Measurements from ENCODE around the gene RBM28.

RBM28 gene

DNA sequence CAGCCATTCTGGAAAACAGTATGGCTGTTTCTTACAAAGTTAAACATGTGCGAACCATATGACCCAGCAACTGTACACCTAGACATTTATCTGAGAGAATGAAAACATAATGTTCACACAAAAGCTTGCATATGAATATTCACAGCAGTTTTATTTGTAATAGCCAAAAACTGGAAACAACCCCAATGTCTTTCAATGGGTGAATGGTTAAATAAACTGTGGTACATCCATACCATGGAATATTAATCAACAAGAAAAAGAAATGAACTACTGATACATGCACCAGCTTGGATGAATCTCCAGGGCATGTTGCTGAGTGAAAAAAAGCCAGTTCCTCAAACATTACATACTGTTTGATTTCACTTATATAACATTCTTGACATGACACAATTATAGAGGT is 65.3 kb downstream of the RBM28 start:
- DNase-seq = no peak

GRCh38 chr7:128275681-128276080 is 68.0 kb downstream of the RBM28 start:
- DNase-seq = no peak

- no peak for DNase-seq
These were observed 68.7 kb downstream of the RBM28 start for GRCh38 chr7:128274884-128275603.

DNA sequence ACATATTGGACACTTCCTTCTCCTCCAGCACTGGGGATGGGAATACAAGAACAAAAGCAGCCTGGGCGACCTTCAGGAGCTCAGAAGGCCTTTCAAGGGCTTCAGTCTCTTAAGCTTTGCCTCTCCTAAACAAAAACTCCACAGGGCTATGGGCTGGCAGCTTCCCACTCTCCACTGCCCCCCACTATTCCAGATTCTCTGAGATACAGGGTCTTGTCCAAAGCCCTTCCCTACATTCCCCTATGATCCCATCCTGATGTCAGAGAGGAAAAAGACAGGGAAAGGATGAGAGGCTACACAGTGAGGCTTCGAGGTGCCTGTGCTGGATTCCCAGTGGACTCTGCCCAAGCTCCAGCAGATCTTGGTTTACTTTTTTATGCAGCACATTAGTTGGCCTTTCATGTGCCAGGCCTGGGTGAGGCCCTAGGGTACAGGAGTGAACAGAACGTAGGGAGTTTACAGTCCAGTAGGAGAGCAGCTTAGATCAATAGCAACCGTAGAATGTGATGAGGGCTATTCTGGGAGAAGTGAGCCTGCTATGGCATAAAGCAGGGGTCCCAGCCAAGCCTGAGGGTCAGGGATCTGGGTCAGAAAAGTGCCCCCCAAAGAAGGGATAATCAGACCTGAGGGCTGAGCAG is 69.3 kb downstream of the RBM28 start:
- no peak for DNase-seq

DNA sequence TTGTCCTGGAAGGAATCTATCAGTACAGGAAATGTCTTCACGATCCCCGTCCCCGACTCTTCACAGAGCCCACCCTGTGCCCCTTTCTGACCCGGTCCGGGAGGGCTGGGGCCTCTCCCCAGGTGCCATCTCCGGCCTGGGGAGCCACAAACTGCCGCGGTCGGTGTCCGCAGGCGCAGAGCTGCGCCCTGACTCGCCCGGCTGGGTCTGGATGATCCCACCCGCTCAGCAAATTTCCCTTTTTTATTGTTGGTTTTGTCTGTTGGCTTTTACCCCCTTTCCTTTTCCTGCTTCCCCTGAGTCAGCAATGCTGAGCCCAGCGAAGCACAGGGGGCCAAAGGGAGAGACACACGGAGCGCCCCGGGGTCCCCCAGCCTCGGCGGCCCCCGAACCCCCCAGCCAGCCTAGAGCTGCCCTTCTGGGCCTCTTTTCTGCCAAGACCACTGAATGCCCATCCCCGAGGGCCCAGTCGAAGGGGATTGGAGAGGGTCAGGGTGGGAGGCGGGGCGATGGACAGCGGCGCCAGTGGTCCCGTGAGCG is 71.7 kb downstream of the RBM28 start:
- no peak for DNase-seq

DNA sequence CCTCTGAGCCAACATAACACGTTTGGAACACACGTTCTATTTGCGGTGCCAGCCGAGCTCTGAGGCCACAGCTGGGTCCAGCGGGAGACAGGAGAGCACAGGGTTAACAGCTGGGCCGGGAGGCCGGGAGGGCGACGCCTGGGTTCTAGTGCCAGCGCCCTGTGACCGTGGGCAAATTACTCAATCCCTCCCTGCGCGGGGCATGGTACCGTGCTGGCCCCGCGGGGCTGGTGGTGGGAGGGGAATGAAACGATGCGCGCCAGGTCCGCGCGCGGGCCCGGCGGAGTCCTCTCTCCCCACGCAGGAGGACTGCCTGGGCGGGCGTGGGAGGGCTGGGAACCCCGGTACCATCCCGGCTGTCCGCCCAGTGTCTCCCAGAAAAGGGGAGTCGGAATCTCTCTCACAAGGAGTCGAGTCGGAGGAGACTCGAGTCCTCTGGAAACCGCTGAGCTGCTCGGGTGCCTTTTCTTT is 72.2 kb downstream of the RBM28 start:
- DNase-seq = no peak

DNA sequence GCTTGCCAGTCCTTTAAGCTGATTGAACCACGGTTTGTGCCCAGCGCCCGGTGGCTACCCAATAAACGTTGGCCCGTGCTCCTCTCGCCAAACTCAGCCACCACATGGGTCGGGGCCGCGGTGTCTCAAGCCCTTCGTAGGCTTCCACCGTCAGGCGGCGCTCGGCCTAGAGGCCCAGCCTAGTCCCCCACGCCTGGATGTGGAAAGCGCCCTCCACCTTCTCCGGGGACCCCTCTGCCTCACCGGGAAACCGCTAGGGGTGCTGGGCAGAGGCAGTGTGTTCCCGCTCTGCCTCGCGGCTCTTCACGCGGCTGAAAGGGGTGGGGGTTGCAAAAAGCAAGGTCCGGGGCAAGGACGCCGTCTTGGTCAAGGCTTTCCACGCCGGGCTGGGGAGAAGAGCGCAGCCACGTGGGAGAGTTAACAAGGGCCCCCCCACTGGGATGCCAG is 72.9 kb downstream of the RBM28 start:
- DNase-seq = no peak

DNA sequence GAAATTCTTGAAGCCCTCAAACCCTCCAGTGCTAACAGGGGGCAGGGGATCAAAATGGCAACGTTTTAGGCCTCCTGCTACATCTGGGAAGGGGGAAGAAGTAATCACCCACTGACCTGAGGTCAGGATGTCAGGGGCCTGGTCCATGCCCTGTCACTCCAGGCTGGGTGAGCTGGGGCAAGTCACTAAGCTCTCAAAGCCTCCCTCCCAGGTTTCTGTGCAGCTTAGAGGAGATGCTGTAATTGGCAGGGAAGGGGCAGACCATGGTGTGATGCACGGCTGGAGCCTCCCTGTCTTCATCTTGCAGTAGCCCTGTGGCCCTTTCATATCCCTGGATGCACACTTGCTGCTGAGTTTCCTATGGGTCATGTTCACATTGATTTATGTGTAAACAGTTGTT is 75.5 kb downstream of the RBM28 start:
- no peak for DNase-seq

DNA sequence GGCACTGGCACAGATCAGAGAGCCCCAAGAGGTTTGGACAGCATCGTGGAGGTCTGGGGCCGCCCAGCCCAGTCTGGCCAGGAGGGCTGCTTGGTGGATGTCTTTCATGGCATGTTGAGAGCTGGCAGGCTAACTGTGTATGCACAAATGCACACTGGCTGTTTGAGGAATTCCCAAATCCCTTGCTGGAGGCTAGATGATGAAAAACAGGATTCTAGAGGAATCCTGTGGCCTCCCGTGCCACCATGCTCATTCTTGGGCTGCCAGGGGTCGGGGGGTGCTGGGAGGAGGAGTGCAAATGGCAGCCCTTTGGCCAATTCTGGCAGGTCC is 76.1 kb downstream of the RBM28 start:
- no peak for DNase-seq

GRCh38 chr7:128266883-128267594 is 76.7 kb downstream of the RBM28 start:
- DNase-seq = no peak

DNA sequence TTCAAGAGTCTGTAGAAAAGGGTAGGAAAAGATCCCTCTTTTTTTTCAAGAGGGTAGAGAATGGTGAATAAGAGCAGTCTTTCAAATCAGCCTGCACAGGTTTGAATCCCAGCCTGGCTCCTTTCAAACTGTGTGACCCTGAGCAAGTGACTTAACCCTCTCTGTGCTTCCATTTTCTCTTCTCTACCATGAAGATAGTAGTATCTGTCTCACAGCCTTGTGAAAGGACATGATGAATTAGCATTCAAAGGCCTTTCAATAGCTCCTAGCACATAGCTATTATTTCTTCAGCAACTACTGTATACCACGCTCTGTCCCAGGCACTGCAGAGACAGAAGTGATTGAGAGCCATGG is 77.2 kb downstream of the RBM28 start:
- DNase-seq = no peak

GRCh38 chr7:128265906-128266300 is 77.8 kb downstream of the RBM28 start:
- DNase-seq = no peak

DNA sequence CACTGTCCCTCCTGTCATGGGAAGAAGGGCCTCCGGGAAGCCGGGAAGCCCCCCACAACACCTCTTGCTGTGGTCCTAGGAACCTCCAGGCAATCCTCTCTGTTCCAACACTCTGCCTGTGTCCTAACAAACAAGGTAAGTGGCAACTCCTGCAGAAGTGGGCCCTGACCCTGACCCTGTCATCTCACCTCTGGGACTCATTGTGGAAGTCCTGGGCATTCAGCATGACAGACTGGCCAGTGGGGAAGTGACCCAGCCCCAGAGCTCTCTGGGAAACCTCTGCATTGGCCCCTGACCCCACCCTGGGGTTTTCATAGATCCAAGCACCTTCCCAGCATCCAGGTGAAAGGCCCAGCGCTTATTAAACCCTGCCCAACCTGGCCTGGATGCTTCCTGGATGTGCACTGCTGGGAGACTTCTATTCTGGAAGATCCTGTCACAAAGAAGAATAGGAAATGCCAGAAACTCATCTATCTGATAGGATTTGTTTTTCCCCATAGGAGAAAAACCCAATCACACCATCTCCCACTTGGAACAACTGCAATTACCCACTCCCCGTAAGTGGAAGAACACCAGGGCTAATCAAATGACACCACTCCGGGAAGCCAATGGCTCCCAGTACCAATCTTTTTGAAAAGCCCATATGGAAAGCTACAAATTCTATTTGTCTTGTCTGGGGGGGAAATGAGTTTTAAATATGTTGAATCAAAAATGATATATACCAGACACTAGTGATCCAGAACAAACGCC is 78.4 kb downstream of the RBM28 start:
- no peak for DNase-seq

DNA sequence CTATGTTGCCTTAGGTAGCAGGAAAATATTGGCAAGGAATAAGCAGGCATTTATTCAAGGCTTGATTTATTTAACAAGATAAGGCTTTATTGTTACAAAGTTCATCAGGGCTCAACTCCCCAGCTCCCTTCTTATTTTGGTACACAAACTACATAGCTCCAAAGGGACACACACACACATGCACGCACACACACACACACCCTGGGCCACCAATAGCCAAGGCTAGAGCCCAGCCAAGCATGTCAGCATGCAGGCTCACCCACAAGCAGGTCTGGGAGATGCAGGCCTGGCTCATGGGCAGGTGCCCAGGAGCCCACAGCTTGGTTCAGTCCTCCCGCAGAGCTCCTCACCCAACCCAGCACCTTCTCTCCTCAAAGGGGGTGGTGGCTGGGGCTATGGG is 79.2 kb downstream of the RBM28 start:
- DNase-seq = no peak

GRCh38 chr7:128263420-128263819 is 80.3 kb downstream of the RBM28 start:
- DNase-seq = no peak

DNA sequence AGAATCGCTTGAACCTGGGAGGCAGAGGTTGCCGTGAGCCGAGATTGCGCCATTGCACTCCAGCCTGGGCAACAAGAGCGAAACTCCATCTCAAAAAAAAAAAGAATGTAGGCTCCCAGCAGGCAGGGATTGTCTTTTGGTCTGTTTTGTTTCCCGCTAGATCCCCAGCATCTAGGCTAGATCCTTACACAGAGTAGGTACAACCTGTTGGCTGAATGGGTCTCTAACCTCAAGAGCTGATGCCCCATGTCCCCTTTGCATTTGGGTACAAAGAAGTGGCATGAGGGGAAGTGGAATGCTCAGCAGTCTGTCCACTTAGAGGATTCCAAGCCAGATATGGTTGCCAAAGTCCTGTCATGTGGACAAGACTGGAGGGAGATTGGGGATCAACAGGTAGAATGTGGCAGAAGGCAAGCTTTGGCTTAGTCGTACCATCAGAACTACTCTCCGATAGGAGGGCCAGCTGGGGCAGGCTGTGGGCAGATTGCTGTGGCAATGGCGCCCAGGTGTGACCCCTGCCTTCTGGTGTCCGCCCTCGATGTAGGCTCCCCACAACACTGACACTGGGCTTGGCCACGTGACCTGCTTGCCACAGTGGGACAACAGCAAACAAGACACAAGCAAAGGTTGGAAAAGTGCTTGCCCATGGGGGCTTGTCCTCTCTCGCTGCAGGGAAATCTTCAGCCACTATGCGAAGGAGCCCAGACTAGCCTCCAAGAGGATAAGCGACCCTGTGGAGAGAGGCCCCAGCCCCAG is 81.3 kb downstream of the RBM28 start:
- no peak for DNase-seq

DNA sequence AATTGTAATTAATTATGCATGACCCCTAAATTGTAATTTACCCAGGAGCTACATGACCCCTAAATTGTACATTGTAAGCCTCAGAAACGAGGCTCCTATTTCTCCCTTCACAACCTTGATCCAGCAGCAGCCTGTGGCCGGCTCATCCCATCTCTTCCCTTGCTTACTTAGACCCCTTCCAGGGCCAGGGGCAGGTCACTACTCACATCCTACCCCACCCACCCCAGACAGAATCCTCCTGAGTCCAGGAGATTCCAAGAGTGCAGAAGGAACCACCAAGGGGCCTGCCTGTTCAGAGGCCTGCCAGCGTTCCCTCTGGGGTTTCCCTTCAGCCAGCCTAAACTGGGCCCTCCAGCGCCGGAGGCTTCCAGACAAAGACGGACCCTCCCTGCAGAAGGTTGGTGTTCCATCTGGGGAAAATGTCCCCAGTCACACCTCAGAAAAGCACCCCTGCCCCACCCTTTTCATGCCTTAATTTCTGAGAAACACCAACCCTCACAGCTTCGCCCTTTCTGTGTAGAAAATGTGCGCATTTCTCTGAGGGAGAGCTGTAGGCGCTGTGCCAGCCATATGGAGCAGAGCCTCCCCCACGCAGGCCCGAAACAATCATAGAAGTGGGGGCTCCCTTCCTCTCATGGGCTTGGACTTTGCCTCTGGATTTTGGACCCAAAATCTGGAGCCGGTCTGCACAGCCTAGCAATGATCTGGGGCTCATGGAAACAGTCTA is 83.5 kb downstream of the RBM28 start:
- no peak for DNase-seq

GRCh38 chr7:128259131-128260061 is 84.3 kb downstream of the RBM28 start:
- DNase-seq = no peak

DNA sequence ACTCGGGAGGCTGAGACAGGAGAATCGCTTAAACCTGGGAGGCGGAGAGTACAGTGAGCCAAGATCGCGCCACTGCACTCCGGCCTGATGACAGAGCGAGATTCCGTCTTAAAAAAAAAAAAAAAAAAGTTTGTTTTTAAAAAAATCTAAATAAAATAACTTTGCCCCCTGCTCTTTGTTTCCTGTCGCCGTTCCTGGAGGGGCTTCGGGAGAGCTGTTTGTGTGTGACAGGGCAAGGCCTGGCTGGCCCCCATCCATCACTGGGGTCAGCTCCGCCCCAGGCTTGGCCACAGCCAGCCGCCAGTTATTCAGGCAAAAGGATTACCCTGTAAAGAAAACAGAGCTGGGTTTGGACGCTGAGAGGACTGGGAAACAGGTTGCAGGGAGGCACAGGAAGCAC is 86.2 kb downstream of the RBM28 start:
- DNase-seq = no peak

DNA sequence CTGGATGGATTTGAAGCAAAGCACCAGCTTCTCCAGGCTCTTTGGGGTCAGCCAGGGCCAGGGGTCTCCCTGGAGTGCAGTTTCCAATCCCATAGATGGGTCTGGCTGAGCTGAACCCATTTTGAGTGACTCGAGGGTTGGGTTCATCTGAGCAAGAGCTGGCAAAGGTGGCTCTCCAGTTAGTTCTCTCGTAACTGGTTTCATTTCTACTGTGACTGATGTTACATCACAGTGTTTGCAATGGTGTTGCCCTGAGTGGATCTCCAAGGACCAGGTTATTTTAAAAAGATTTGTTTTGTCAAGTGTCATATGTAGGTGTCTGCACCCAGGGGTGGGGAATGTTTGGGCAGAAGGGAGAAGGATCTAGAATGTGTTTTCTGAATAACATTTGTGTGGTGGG is 88.4 kb downstream of the RBM28 start:
- DNase-seq = no peak

GRCh38 chr7:128254470-128254869 is 89.2 kb downstream of the RBM28 start:
- DNase-seq = no peak
